ENCODE data around the gene MED4. TPM values are rescaled to one million over a fixed set of nuclear protein-coding genes. Genes with fewer than 3 reads are reported as not detected.

Gene MED4
- total and polyA plus RNA-seq, 5 donors from 2014 or later: 69.1 to 129 (median 97.5) TPM

DNA sequence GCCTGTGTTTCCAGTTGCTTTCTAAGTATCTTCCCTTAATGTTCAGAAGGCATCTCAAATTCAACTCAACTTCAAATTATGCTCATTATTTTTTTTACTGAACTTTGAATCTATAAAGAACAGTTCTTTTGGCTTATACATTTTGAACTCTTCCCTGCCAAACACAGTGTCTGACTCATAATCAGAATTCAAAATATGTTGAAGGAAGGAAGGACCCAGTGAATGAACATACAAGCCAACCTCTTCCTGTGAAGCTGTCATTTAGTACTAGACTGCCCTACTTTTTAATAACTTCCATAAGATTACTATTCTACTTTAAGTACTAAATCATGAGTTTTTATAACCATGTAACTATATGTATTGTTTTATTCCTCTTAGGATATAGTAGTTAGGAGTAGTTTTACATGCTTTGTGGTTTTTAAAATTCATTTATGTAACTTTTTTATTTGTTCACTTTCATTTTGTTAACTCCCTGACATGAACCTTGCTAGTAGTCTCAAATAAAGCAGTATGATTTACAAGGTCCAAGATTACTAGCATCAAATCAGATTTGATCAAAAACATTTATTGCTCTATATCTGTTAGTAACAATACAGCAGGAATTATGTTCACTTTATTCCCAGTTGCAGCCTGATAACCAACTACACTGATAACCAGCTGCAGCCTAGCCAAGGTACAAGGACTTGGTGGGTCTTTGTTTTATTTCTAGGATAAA is 51.0 kb downstream of the MED4 start:
- H3K9me3 ChIP-seq (ENCODE audit: control insufficient read depth in 2 of 2, low read length in 2 of 2): no peaks in the 10 kb centered on the region
- no peaks in the 10 kb centered on the region for H3K27me3 Mint-ChIP-seq
- ATAC-seq (ENCODE audit: low read depth in 2 of 2) (peak; percentile 69 to 84), DNase-seq (peak in 2 of 3 donors; percentile 8 to 72)
- peaks cover 8% of the 10 kb centered on the region for H3K4me1 ChIP-seq (ENCODE audit: control insufficient read depth, insufficient read depth, low read length, poor library complexity, severe bottlenecking)
- peak overlapping the region; percentile 70 to 89 (median 80) for H3K27ac Mint-ChIP-seq
- peaks cover 16 to 33% (median 19%) of the 10 kb centered on the region in 4 donors for H3K4me1 Mint-ChIP-seq
- peaks cover 12% of the 10 kb centered on the region for H3K36me3 Mint-ChIP-seq
- peak overlapping the region; percentile 51 for H3K4me3 ChIP-seq (ENCODE audit: low read depth, low read length)
- H3K9me3 Mint-ChIP-seq: no peaks in the 10 kb centered on the region
- H3K27me3 ChIP-seq (ENCODE audit: control insufficient read depth, insufficient read depth, low read length): no peaks in the 10 kb centered on the region
- H3K27ac ChIP-seq (ENCODE audit: insufficient read depth, low read length, poor library complexity, severe bottlenecking): peak overlapping the region; percentile 58
- H3K4me3 Mint-ChIP-seq: peak overlapping the region; percentile 3 to 66 (median 55)
- H3K36me3 ChIP-seq (ENCODE audit: control insufficient read depth, insufficient read depth, low read length): peaks cover 11% of the 10 kb centered on the region

DNA sequence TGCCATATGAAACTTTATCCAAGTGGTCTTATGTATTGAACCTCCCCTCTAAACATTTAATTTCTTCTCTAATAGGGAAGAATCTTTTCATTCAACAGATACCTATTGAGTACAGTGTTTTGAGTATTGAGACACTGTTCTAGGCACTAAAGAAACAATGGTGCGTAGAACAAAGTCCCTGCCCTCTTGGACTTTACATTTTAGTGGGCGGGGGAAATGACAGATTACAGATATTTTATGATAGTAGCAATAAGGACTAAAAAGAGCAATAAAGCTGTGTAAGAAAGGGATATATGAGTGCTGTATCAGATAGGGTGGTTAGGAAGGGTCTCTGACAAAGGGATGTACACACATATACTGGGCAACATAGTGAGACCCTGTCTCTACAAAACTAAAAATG is 52.0 kb downstream of the MED4 start:
- no peaks in the 10 kb centered on the region for H3K27me3 Mint-ChIP-seq
- Histone ChIP-seq H3K9me3 (ENCODE audit: control insufficient read depth in 2 of 2, low read length in 2 of 2) (no peaks in the 10 kb centered on the region), H3K27me3 (ENCODE audit: control insufficient read depth, insufficient read depth, low read length) (no peaks in the 10 kb centered on the region), H3K27ac (ENCODE audit: insufficient read depth, low read length, poor library complexity, severe bottlenecking) (peak overlapping the region; percentile 44), H3K4me3 (ENCODE audit: low read depth, low read length) (peak overlapping the region; percentile 51), H3K36me3 (ENCODE audit: control insufficient read depth, insufficient read depth, low read length) (peaks cover 6% of the 10 kb centered on the region), H3K4me1 (ENCODE audit: control insufficient read depth, insufficient read depth, low read length, poor library complexity, severe bottlenecking) (peaks cover 17% of the 10 kb centered on the region)
- H3K27ac Mint-ChIP-seq: peak overlapping the region; percentile 39 to 89 (median 75)
- ATAC-seq (ENCODE audit: low read depth in 2 of 2) (no peak), DNase-seq (no peak)
- peaks cover 9% of the 10 kb centered on the region for H3K36me3 Mint-ChIP-seq
- peak overlapping the region in 2 of 4 donors; percentile 49 to 73 for H3K4me3 Mint-ChIP-seq
- H3K9me3 Mint-ChIP-seq: no peaks in the 10 kb centered on the region
- peaks cover 16 to 44% (median 27%) of the 10 kb centered on the region in 4 donors for H3K4me1 Mint-ChIP-seq

DNA sequence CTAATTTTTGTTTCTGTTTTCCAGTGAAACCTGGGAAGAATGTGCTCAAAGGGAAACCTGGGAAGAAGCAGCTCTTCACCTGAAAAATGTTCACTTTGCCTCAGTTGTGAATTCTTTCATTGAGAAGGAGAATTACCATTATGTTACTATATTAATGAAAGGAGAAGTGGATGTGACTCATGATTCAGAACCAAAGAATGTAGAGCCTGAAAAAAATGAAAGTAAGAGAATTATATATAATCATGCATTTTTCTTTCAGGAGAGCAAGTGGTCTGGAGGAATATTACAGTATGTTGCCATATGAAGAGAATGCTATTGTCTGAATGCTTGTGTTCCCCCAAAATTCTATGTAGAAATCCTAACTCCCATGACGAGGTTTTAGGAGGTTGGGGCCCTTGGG is 54.0 kb downstream of the MED4 start:
- no peaks in the 10 kb centered on the region for H3K9me3 ChIP-seq (ENCODE audit: control insufficient read depth in 2 of 2, low read length in 2 of 2)
- H3K36me3 ChIP-seq (ENCODE audit: control insufficient read depth, insufficient read depth, low read length): peaks cover 5% of the 10 kb centered on the region
- peaks cover 21 to 59% (median 36%) of the 10 kb centered on the region in 4 donors for H3K4me1 Mint-ChIP-seq
- DNase-seq (no peak), ATAC-seq (ENCODE audit: low read depth in 2 of 2) (no peak)
- H3K4me3 ChIP-seq (ENCODE audit: low read depth, low read length): no peak overlapping the region
- no peaks in the 10 kb centered on the region for H3K27me3 ChIP-seq (ENCODE audit: control insufficient read depth, insufficient read depth, low read length)
- no peaks in the 10 kb centered on the region for H3K9me3 Mint-ChIP-seq
- peak overlapping the region in 1 of 3 donors; percentile 72 for H3K27ac Mint-ChIP-seq
- H3K27me3 Mint-ChIP-seq: no peaks in the 10 kb centered on the region
- no peak overlapping the region for H3K27ac ChIP-seq (ENCODE audit: insufficient read depth, low read length, poor library complexity, severe bottlenecking)
- peaks cover 25% of the 10 kb centered on the region for H3K4me1 ChIP-seq (ENCODE audit: control insufficient read depth, insufficient read depth, low read length, poor library complexity, severe bottlenecking)
- H3K4me3 Mint-ChIP-seq: no peak overlapping the region
- peaks cover 9% of the 10 kb centered on the region for H3K36me3 Mint-ChIP-seq

DNA sequence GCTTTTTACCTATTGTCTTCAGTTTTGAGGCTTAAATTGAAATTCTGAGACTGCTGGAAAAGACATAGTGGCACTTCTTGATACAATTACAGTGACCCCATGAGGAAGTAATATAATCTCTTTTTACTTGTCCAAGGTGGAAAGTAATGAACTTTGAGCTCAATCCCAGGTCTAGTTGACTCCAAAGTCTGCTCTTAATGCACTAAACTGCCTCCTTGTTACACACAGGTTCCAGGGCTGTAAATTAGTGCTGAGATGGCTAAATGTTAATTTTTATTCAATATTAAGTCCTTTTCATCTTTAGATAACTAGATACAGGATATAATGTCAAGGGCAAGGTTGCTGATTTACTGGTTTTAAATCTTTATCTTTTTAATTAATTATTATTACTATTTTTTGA is 54.9 kb downstream of the MED4 start:
- Mint-ChIP-seq H3K27me3 (no peaks in the 10 kb centered on the region), H3K4me3 (peak overlapping the region in 2 of 4 donors; percentile 21 to 81), H3K36me3 (peaks cover 10% of the 10 kb centered on the region), H3K9me3 (no peaks in the 10 kb centered on the region), H3K4me1 (peaks cover 21 to 60% (median 36%) of the 10 kb centered on the region in 4 donors), H3K27ac (peak overlapping the region in 2 of 3 donors; percentile 48 to 55)
- Histone ChIP-seq H3K4me3 (ENCODE audit: low read depth, low read length) (no peak overlapping the region), H3K36me3 (ENCODE audit: control insufficient read depth, insufficient read depth, low read length) (peaks cover 5% of the 10 kb centered on the region), H3K9me3 (ENCODE audit: control insufficient read depth in 2 of 2, low read length in 2 of 2) (no peaks in the 10 kb centered on the region), H3K27me3 (ENCODE audit: control insufficient read depth, insufficient read depth, low read length) (no peaks in the 10 kb centered on the region), H3K27ac (ENCODE audit: insufficient read depth, low read length, poor library complexity, severe bottlenecking) (no peak overlapping the region), H3K4me1 (ENCODE audit: control insufficient read depth, insufficient read depth, low read length, poor library complexity, severe bottlenecking) (peaks cover 25% of the 10 kb centered on the region)
- DNase-seq (no peak), ATAC-seq (ENCODE audit: low read depth in 2 of 2) (no peak)

DNA sequence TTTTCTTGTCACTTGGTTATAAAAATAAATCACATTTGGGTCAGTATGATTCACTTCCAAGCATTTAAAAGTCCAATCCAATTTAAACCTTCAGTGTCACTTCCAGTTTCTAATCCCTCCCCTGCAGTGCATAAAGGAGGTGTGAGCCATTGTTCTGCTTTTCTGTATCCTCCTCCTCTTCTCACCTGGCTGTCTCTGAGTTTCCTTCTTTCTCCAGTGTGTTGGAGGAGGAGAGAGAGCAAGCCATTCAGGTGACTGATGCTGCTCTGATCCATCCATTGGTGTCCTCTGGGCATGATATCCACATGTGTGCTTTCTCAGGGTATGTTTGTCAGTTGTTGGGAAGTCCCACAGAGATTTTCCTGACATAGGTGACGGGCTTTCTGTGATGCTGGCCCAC is 56.1 kb downstream of the MED4 start:
- Mint-ChIP-seq H3K27me3 (no peaks in the 10 kb centered on the region), H3K36me3 (peaks cover 20% of the 10 kb centered on the region), H3K27ac (peak overlapping the region; percentile 97 to 100 (median 98)), H3K4me1 (peaks cover 16 to 56% (median 37%) of the 10 kb centered on the region in 4 donors), H3K9me3 (no peaks in the 10 kb centered on the region), H3K4me3 (peak overlapping the region; percentile 79 to 96 (median 94))
- Histone ChIP-seq H3K27me3 (ENCODE audit: control insufficient read depth, insufficient read depth, low read length) (no peaks in the 10 kb centered on the region), H3K36me3 (ENCODE audit: control insufficient read depth, insufficient read depth, low read length) (peaks cover 5% of the 10 kb centered on the region), H3K27ac (ENCODE audit: insufficient read depth, low read length, poor library complexity, severe bottlenecking) (peak overlapping the region; percentile 99), H3K9me3 (ENCODE audit: control insufficient read depth in 2 of 2, low read length in 2 of 2) (no peaks in the 10 kb centered on the region), H3K4me1 (ENCODE audit: control insufficient read depth, insufficient read depth, low read length, poor library complexity, severe bottlenecking) (peaks cover 25% of the 10 kb centered on the region), H3K4me3 (ENCODE audit: low read depth, low read length) (peak overlapping the region; percentile 84)
- DNase-seq (peak in 1 of 3 donors; percentile 12), ATAC-seq (ENCODE audit: low read depth in 2 of 2) (no peak)

DNA sequence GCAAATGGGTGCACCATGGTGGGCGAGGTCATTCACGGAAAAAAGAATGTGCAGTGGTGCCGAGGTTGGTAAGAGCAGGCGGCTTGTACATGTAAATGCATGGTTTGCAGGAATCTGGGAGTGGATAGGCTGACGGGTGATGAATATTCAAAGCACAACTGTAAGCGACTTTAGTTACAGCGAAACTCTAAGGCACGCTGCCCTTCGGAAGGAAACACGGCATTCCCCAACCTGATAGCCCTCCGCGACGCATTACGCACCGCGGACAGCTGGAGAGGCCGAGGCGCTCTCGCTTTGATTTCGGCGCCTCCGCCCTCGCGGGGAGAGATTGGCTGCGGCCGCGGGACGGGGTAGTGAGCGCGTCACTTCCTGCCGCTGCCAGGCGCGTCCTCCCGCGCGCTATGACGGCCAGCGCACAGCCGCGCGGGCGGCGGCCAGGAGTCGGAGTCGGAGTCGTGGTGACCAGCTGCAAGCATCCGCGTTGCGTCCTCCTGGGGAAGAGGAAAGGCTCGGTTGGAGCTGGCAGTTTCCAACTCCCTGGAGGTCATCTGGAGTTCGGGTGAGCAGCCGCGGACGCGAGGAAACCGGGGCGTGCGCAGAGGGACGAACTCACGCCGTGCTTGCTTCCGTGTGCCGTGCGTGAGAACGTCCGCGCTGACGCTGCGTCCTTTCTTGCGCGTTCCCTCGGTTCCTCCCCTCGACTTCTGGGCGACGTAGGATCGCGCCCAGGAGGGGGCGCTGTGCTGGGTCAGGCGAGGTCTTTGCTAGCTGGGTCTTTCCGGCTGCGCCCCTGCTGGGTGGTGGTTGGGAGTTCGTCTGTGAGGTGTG is 57.3 kb downstream of the MED4 start, which contains the start of gene NUDT15:
TSS of gene NUDT15 (plus strand) at position 381 of the 828 bp plus-strand sequence. CDS start at position 402, 21 bp downstream.
- Mint-ChIP-seq H3K4me1 (peaks cover 9 to 45% (median 30%) of the 10 kb centered on the region in 4 donors), H3K27me3 (no peaks in the 10 kb centered on the region), H3K4me3 (peak within 1 kb of the TSS; percentile 79 to 96 (median 94)), H3K9me3 (peaks cover 0 to 3% (median 0%) of the 10 kb centered on the region in 7 donors), H3K27ac (peak within 1 kb of the TSS; percentile 97 to 100 (median 98)), H3K36me3 (peaks cover 23% of the 10 kb centered on the region)
- Histone ChIP-seq H3K36me3 (ENCODE audit: control insufficient read depth, insufficient read depth, low read length) (peaks cover 5% of the 10 kb centered on the region), H3K9me3 (ENCODE audit: control insufficient read depth in 2 of 2, low read length in 2 of 2) (no peaks in the 10 kb centered on the region), H3K4me3 (ENCODE audit: low read depth, low read length) (peak within 1 kb of the TSS; percentile 84), H3K27ac (ENCODE audit: insufficient read depth, low read length, poor library complexity, severe bottlenecking) (peak within 1 kb of the TSS; percentile 99), H3K4me1 (ENCODE audit: control insufficient read depth, insufficient read depth, low read length, poor library complexity, severe bottlenecking) (peaks cover 17% of the 10 kb centered on the region), H3K27me3 (ENCODE audit: control insufficient read depth, insufficient read depth, low read length) (no peaks in the 10 kb centered on the region)
- DNase-seq: peak; percentile 94 to 99 (median 97)
- peak; percentile 93 to 96 for ATAC-seq (ENCODE audit: low read depth in 2 of 2)

DNA sequence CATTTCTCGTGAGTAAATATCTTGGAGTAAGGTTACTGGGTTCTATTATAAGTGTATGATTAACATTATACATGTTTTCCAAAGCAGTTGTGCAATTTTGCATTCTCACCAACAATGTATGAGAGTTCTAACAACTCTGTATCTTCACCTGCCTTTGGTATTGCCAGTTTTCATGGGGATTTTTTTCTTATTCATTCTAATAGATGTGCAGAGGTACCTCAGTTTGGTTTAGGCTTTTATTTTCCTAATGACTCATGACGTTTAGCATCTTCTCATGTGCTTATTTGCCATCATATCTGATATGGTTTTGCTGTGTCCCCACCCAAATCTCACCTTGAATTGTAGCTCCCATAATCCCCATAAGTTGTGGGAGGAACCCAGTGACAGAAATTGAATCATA is 65.0 kb downstream of the MED4 start:
- Mint-ChIP-seq H3K4me1 (peaks cover 0 to 10% (median 7%) of the 10 kb centered on the region in 4 donors), H3K36me3 (peaks cover 37% of the 10 kb centered on the region), H3K4me3 (no peak overlapping the region), H3K27me3 (no peaks in the 10 kb centered on the region), H3K9me3 (peaks cover 0 to 9% (median 3%) of the 10 kb centered on the region in 7 donors), H3K27ac (peak overlapping the region in 1 of 3 donors; percentile 67)
- H3K27me3 ChIP-seq (ENCODE audit: control insufficient read depth, insufficient read depth, low read length): no peaks in the 10 kb centered on the region
- no peaks in the 10 kb centered on the region for H3K4me1 ChIP-seq (ENCODE audit: control insufficient read depth, insufficient read depth, low read length, poor library complexity, severe bottlenecking)
- H3K4me3 ChIP-seq (ENCODE audit: low read depth, low read length): no peak overlapping the region
- H3K9me3 ChIP-seq (ENCODE audit: control insufficient read depth in 2 of 2, low read length in 2 of 2): no peaks in the 10 kb centered on the region
- DNase-seq (no peak), ATAC-seq (ENCODE audit: low read depth in 2 of 2) (no peak)
- H3K36me3 ChIP-seq (ENCODE audit: control insufficient read depth, insufficient read depth, low read length): peaks cover 5% of the 10 kb centered on the region
- H3K27ac ChIP-seq (ENCODE audit: insufficient read depth, low read length, poor library complexity, severe bottlenecking): no peak overlapping the region
